Measurements from ENCODE around the gene THAP12.

Gene THAP12

GRCh38 chr11:76315182-76315853 is 65.6 kb downstream of the THAP12 start:
- H3K27me3 Mint-ChIP-seq, result peaks cover 69% of the 10 kb centered on the region
- no peaks in the 10 kb centered on the region for H3K36me3 Mint-ChIP-seq
- no peak overlapping the region for H3K4me3 Mint-ChIP-seq
- no peaks in the 10 kb centered on the region for H3K9me3 Mint-ChIP-seq
- CTCF ChIA-PET, result interaction anchor here (12.4 kb wide), 1 partner anchor 105 kb away, joined by 218 read pairs; the partner anchor contains the start of gene WNT11
- no peak for DNase-seq
- H3K4me1 Mint-ChIP-seq, result no peaks in the 10 kb centered on the region
- H3K27ac Mint-ChIP-seq, result no peak overlapping the region

- Mint-ChIP-seq H3K9me3 (no peaks in the 10 kb centered on the region), H3K36me3 (no peaks in the 10 kb centered on the region), H3K27ac (no peak overlapping the region), H3K4me3 (no peak overlapping the region), H3K27me3 (peaks cover 63% of the 10 kb centered on the region), H3K4me1 (no peaks in the 10 kb centered on the region)
- CTCF ChIA-PET, result interaction anchor here (12.4 kb wide), 1 partner anchor 105 kb away, joined by 218 read pairs; the partner anchor contains the start of gene WNT11
- no peak for DNase-seq
Measured at GRCh38 chr11:76314741-76315090, 66.2 kb downstream of the THAP12 start.

DNA sequence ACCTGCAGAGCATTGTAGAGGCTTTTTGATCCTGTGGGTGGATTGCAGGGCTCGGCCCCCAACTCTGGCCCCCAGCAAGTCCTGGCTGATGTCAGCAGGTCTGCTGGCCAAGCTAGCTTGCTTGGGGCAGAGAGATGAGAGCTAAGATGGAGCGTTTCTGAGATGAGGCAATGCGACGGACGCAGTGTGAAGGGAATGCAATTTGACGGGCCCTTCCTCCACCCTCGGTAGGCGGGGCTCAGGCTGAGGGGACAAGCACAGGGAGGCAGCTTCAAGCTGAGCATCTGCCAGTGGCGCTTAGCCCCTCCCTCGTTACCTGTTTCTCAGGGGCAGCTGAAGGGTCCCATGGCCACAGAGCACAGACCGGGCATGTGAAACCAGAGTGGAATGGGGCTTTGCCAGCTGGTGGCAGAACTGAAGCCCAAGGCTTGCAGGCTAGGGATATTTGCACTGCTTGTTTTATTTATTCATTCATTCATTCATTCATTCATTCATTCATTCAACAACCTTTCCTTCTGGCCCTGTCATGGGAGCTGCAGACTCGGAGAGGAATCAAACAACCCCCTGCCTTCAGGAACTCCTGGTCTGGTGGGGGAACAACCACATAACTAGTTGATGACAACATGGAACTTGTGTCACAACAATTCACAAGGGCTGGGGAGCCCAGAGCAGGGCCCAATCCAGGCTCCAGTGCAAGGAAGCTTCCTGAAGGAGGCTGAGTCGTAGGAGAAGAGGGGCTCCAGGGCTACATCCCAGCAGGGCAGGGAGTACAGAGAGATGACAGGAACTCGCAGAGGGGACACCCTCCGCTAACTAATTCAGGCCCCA is 66.8 kb downstream of the THAP12 start:
- H3K9me3 Mint-ChIP-seq, result no peaks in the 10 kb centered on the region
- H3K4me3 Mint-ChIP-seq, result no peak overlapping the region
- no peaks in the 10 kb centered on the region for H3K36me3 Mint-ChIP-seq
- no peak overlapping the region for H3K27ac Mint-ChIP-seq
- CTCF ChIA-PET, result interaction anchor here (12.4 kb wide), 1 partner anchor 104 kb away, joined by 218 read pairs; the partner anchor contains the start of gene WNT11
- H3K27me3 Mint-ChIP-seq, result peaks cover 61% of the 10 kb centered on the region
- DNase-seq, result no peak
- H3K4me1 Mint-ChIP-seq, result no peaks in the 10 kb centered on the region

DNA sequence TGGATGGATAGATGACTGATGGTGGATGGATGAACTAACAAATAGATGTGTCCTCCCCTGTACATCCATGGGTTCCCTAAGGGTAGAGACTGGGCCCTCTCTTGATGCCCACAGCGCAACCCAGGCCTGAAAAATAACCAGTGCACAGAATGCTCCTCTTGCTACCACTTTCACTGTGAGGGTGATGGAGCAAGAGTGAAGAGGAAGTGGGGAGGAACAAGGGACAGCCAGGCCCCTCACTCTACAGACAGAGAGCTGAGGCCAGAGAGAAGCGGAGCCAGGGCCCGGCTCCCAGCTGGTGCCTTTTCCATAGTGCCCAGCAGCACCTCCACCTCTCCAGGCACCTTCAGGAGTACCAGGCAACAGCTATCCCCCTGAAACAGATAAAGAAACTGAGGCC is 67.7 kb downstream of the THAP12 start:
- Mint-ChIP-seq H3K4me1 (no peaks in the 10 kb centered on the region), H3K9me3 (no peaks in the 10 kb centered on the region), H3K27me3 (peaks cover 56% of the 10 kb centered on the region), H3K27ac (no peak overlapping the region), H3K4me3 (no peak overlapping the region), H3K36me3 (no peaks in the 10 kb centered on the region)
- DNase-seq, result no peak
- CTCF ChIA-PET, result interaction anchor here (12.4 kb wide), 1 partner anchor 103 kb away, joined by 218 read pairs; the partner anchor contains the start of gene WNT11

GRCh38 chr11:76310832-76311595 is 69.9 kb downstream of the THAP12 start:
- CTCF ChIA-PET, result interaction anchor here (3.3 kb wide), 1 partner anchor 103 kb away, joined by 19 read pairs; no protein-coding TSS in a partner anchor
- H3K9me3 Mint-ChIP-seq, result no peaks in the 10 kb centered on the region
- no peaks in the 10 kb centered on the region for H3K36me3 Mint-ChIP-seq
- H3K27me3 Mint-ChIP-seq, result peaks cover 53% of the 10 kb centered on the region
- no peak overlapping the region for H3K4me3 Mint-ChIP-seq
- H3K4me1 Mint-ChIP-seq, result no peaks in the 10 kb centered on the region
- DNase-seq, result no peak
- H3K27ac Mint-ChIP-seq, result no peak overlapping the region

DNA sequence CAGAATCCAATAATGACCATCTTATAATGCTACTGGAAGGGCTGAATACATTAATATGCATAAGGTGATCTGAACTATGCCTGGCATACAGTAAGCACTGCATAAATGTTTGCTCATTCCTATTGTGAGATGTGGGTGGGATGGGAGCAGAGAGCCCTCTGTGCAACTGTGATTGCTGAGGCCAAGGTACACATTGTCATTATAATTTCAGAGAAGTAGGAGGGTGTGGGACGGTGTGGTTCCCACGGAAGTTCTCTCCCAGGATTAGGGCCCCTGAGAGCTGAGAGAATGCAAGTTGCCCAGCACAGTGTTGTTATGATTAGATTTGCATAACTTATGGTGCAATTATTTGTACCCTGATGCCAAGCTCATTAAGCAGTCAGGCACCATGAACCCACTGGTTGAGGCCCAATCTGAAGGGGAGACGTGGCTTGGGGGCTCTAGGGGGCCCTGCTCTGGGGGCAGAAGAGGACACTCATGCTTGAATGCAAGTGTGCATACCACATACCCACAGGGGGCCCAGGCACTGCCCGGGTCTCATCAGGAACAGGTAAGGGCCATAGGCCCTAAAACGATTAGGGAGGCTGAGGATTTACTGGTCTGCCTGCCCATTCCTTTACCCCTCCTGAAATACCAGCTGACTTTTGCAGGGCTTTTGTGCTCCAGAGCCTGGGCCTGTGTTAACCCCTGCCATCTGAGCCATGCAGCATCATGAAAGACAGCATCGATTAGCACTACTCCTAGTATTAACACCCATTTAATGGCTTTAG is 72.8 kb downstream of the THAP12 start:
- CTCF ChIA-PET, result interaction anchor here (1.7 kb wide), 1 partner anchor 100 kb away, joined by 11 read pairs; no protein-coding TSS in a partner anchor
- no peaks in the 10 kb centered on the region for H3K4me1 Mint-ChIP-seq
- H3K27me3 Mint-ChIP-seq, result peaks cover 42% of the 10 kb centered on the region
- H3K36me3 Mint-ChIP-seq, result no peaks in the 10 kb centered on the region
- no peaks in the 10 kb centered on the region for H3K9me3 Mint-ChIP-seq
- DNase-seq, result no peak
- H3K27ac Mint-ChIP-seq, result no peak overlapping the region
- no peak overlapping the region for H3K4me3 Mint-ChIP-seq

DNA sequence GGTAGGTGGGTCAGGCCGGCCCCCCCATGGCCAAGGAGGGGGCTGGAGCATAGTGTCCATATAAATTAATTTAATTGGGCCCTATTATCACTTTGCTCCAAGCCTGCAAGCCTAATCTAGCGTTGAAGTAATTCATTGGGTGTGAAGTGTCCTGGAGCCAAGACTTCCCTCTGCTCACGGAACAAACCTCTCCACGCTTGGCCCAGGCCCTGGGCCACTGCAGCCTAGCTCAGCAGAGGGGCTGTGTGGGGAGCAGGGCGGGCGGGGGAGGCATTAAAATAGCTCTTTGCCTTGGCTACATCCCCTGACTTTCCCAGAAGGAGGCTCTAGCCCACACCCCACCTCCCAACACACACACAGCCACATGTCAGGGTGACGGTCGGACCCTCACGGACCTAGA is 73.5 kb downstream of the THAP12 start:
- Mint-ChIP-seq H3K4me1 (no peaks in the 10 kb centered on the region), H3K27ac (no peak overlapping the region), H3K36me3 (no peaks in the 10 kb centered on the region), H3K9me3 (no peaks in the 10 kb centered on the region), H3K4me3 (no peak overlapping the region), H3K27me3 (peaks cover 45% of the 10 kb centered on the region)
- no peak for DNase-seq
- CTCF ChIA-PET, result interaction anchor here (1.6 to 1.7 kb wide), 2 partner anchors 12 to 99 kb away, joined by 5 to 11 read pairs; no protein-coding TSS in a partner anchor

DNA sequence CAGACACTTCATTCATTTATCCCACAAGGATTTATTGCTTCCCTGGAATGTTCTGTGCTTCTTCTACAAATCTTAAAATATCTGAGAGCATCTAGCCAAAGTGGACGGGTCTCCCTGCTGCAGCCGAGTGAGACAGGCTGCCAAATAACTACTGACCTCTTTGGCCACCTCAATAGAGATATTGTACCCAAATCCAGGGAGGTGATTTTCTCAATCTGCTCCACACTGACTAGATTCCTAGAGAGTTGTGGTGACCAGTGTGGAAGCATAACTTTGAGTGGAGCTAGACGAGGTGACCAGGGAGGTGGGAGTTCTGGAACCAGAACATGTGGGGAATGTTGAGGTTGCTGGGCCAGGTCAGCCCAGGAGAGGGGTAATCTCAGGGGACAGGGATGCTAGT is 77.5 kb downstream of the THAP12 start:
- no peaks in the 10 kb centered on the region for H3K9me3 Mint-ChIP-seq
- CTCF ChIA-PET, result interaction anchor here (1.2 to 1.7 kb wide), 2 partner anchors 15 to 95 kb away, joined by 3 to 6 read pairs; no protein-coding TSS in a partner anchor
- no peak overlapping the region for H3K27ac Mint-ChIP-seq

DNA sequence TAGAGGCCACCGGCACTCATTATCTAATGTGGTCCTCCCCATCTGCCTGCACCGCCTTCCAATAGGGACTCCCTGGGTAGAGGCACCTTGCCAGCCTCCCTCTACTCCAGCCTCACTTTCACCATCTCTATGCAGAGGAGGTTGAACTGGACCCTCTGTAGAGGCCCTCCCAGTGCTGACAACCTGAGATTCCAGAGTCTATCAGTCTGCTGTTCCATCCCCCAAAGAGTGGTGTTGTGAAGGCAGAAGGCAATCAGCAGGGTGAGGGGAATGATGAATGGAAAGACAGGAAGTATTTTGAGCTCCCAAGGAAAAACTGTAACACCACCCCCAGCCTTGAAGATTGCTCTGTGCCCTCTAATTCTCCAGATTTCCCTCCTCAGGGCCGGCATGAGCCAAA is 77.9 kb downstream of the THAP12 start:
- Mint-ChIP-seq H3K27ac (no peak overlapping the region), H3K4me1 (no peaks in the 10 kb centered on the region), H3K4me3 (no peak overlapping the region), H3K27me3 (peaks cover 42% of the 10 kb centered on the region), H3K36me3 (no peaks in the 10 kb centered on the region), H3K9me3 (no peaks in the 10 kb centered on the region)
- CTCF ChIA-PET, result interaction anchor here (1.2 kb wide), 1 partner anchor 15 kb away, joined by 3 read pairs; no protein-coding TSS in a partner anchor
- no peak for DNase-seq

More for the DNA sequence above, 77.5 kb downstream of the THAP12 start:
- Mint-ChIP-seq H3K4me1 (no peaks in the 10 kb centered on the region), H3K27me3 (peaks cover 42% of the 10 kb centered on the region), H3K4me3 (no peak overlapping the region), H3K36me3 (no peaks in the 10 kb centered on the region)
- no peak for DNase-seq

Data from activated naive CD4-positive, alpha-beta T cell treated with anti-CD3 and anti-CD28 coated beads, Interleukin-2, amount 10 ng/mL, durations not matched to agents 7 days and 5 days (primary cell).